AG09309 (cell line): ENCODE results near the gene CRYBA2.

ENCODE experiments used
- DNase-seq: peaks from one replicate; pipeline ENCODE4 v3.0.0-alpha.2; 2010; ENCODE audit warnings: low read depth
- H3K4me3 ChIP-seq: 2 replicates; pipeline ENCODE4 v1.5.1; 2011; ENCODE audit warnings: mild to moderate bottlenecking, low read depth, low read length, moderate library complexity; ENCODE audit not compliant: control insufficient read depth
- CTCF ChIP-seq: IDR thresholded peaks from 2 replicates; pipeline ENCODE4 v1.5.1; 2011; ENCODE audit warnings: mild to moderate bottlenecking, low read depth, low read length, inconsistent platforms; ENCODE audit not compliant: insufficient read depth, control insufficient read depth; ENCODE audit errors: missing control alignments

CRYBA2 gene

GRCh38 chr2:218995972-218996711, 2.9 kb upstream of the CRYBA2 start:
- DNase-seq = peak; percentile 14
- H3K4me3 ChIP-seq = peak overlapping the region; percentile 33
- TF ChIP-seq CTCF = peak; percentile 88

- no peak for DNase-seq
- H3K4me3 ChIP-seq = no peak overlapping the region
- TF ChIP-seq CTCF = no peak
Observed at GRCh38 chr2:218995561-218995960, 2.3 kb upstream of the CRYBA2 start.

GRCh38 chr2:218992703-218993344, 398 bp downstream of the CRYBA2 start:
- TF ChIP-seq CTCF = no peak
- DNase-seq = no peak
- H3K4me3 ChIP-seq = peak overlapping the region; percentile 32

- TF ChIP-seq CTCF = no peak
- no peak for DNase-seq
- H3K4me3 ChIP-seq = no peak overlapping the region
Observed at GRCh38 chr2:218992196-218992595, 1.0 kb downstream of the CRYBA2 start.

GRCh38 chr2:218991674-218992168, 1.5 kb downstream of the CRYBA2 start:
- no peak for TF ChIP-seq CTCF
- no peak overlapping the region for H3K4me3 ChIP-seq
- no peak for DNase-seq

GRCh38 chr2:218990612-218991011, 2.6 kb downstream of the CRYBA2 start:
- no peak for TF ChIP-seq CTCF
- H3K4me3 ChIP-seq = no peak overlapping the region
- DNase-seq = no peak
